Stimulated activated CD4-positive, alpha-beta T cell treated with anti-CD3 and anti-CD28 coated beads, Interleukin-1b, Interleukin-23, amount 100 ng/mL, for 4 hours (primary cell): Measurements from ENCODE around the gene LRRC26.
A peak's percentile ranks its signal among the peaks of the same experiment; 100 is the strongest.

Source experiments
- DNase-seq, 2 donors: peaks; one replicate each; pipeline ENCODE4 v3.0.0-alpha.2; 2020; ENCODE audit warnings: low read depth in 2 of 2

LRRC26 gene

GRCh38 chr9:137199411-137200121, 29.7 kb upstream of the LRRC26 start:
- no peak for DNase-seq

- no peak for DNase-seq
Observed at GRCh38 chr9:137198902-137199283, 29.0 kb upstream of the LRRC26 start.

- no peak for DNase-seq
Observed at GRCh38 chr9:137198051-137198901, 28.4 kb upstream of the LRRC26 start.

- DNase-seq: no peak
Observed at GRCh38 chr9:137195525-137196220, 25.8 kb upstream of the LRRC26 start.

GRCh38 chr9:137194909-137195308, 25.1 kb upstream of the LRRC26 start:
- no peak for DNase-seq

GRCh38 chr9:137194388-137194787, 24.5 kb upstream of the LRRC26 start:
- DNase-seq: no peak

GRCh38 chr9:137193771-137194170, 23.9 kb upstream of the LRRC26 start:
- no peak for DNase-seq

- no peak for DNase-seq
Observed at GRCh38 chr9:137192859-137193258, 23.0 kb upstream of the LRRC26 start.

- no peak for DNase-seq
Observed at GRCh38 chr9:137192448-137192780, 22.6 kb upstream of the LRRC26 start.

GRCh38 chr9:137191691-137192447, 22.0 kb upstream of the LRRC26 start:
- DNase-seq: no peak

- DNase-seq: no peak
Observed at GRCh38 chr9:137191245-137191644, 21.4 kb upstream of the LRRC26 start.

- no peak for DNase-seq
Observed at GRCh38 chr9:137190315-137190856, 20.5 kb upstream of the LRRC26 start.

- DNase-seq: no peak
Observed at GRCh38 chr9:137189297-137190295, 19.7 kb upstream of the LRRC26 start.

- DNase-seq: peak; percentile 87 to 93
Observed at GRCh38 chr9:137188490-137189296, 18.8 kb upstream of the LRRC26 start, which contains the start of the genes ANAPC2 and SSNA1. ANAPC2 (minus strand) TSS chr9:137188560; CDS start chr9:137188532, 28 bp downstream. SSNA1 (plus strand) TSS chr9:137188676; CDS start chr9:137188727, 51 bp downstream.

GRCh38 chr9:137188086-137188489, 18.2 kb upstream of the LRRC26 start:
- DNase-seq: no peak

GRCh38 chr9:137187386-137187785, 17.5 kb upstream of the LRRC26 start:
- DNase-seq: no peak

GRCh38 chr9:137186385-137186784, 16.5 kb upstream of the LRRC26 start:
- DNase-seq: no peak

GRCh38 chr9:137185921-137186320, 16.1 kb upstream of the LRRC26 start:
- DNase-seq: no peak
